Keratinocyte (primary cell): ENCODE results near the gene SQOR. TPM values are rescaled to one million over a fixed set of nuclear protein-coding genes. Genes with fewer than 3 reads are reported as not detected.

ENCODE experiments used
- DNase-seq: peaks from one replicate; pipeline ENCODE4 v3.0.0-alpha.2; 2011; ENCODE audit warnings: low read depth, missing footprints, low spot score
- FAIRE-seq: peaks from 2 replicates; lab custom pipeline; 2011; peaks lifted over from hg19 to GRCh38; lab: Jason Lieb, UNC
- H2AFZ ChIP-seq: 2 replicates; pipeline ENCODE4 v1.6.0; 2012; ENCODE audit warnings: low read length, control low read depth, inconsistent platforms; ENCODE audit not compliant: control insufficient read depth
- H3K27ac ChIP-seq: 2 replicates; pipeline ENCODE4 v1.5.1; 2011; ENCODE audit warnings: low read length; ENCODE audit not compliant: control insufficient read depth, insufficient read depth
- H3K27me3 ChIP-seq: 3 replicates; pipeline ENCODE4 v1.6.0; 2011; ENCODE audit warnings: low read length; ENCODE audit not compliant: control insufficient read depth, insufficient read depth; ENCODE audit errors: extremely low read depth
- H3K36me3 ChIP-seq, 2 experiments: 2 replicates in 1 of 2; 3 replicates in 1 of 2; pipeline ENCODE4 v1.5.1; 2011; ENCODE audit warnings: low read length in 2 of 2, mild to moderate bottlenecking in 1 of 2; ENCODE audit not compliant: control insufficient read depth in 2 of 2, insufficient read depth in 2 of 2; ENCODE audit errors: extremely low read depth in 1 of 2
- H3K4me1 ChIP-seq: 3 replicates; pipeline ENCODE4 v1.5.1; 2011; ENCODE audit warnings: low read length; ENCODE audit not compliant: control insufficient read depth, insufficient read depth; ENCODE audit errors: extremely low read depth
- H3K4me2 ChIP-seq: 3 replicates; pipeline ENCODE4 v1.6.0; 2011; ENCODE audit warnings: low read depth, low read length; ENCODE audit not compliant: control insufficient read depth, insufficient read depth; ENCODE audit errors: extremely low read depth
- H3K4me3 ChIP-seq, 3 experiments: fragments of 200-600 bp in 1 of 3; sonication (generic) in 1 of 3; 2 replicates in 2 of 3; 3 replicates in 1 of 3; pipeline ENCODE4 v1.5.1; 2011 to 2016; ENCODE audit warnings: low read length in 3 of 3, mild to moderate bottlenecking in 3 of 3, control low read depth in 2 of 3, inconsistent platforms in 1 of 3, low read depth in 1 of 3, mixed read lengths in 1 of 3, mixed run types in 1 of 3, moderate library complexity in 1 of 3; ENCODE audit not compliant: control insufficient read depth in 2 of 3, insufficient read depth in 2 of 3; ENCODE audit errors: extremely low read depth in 1 of 3
- H3K79me2 ChIP-seq: 2 replicates; pipeline ENCODE4 v1.6.0; 2012; ENCODE audit warnings: low read length; ENCODE audit not compliant: control insufficient read depth, insufficient read depth
- H3K9ac ChIP-seq: 3 replicates; pipeline ENCODE4 v1.6.0; 2011; ENCODE audit warnings: low read length; ENCODE audit not compliant: control insufficient read depth, insufficient read depth; ENCODE audit errors: extremely low read depth
- H3K9me1 ChIP-seq: 3 replicates; pipeline ENCODE4 v1.6.0; 2011; ENCODE audit warnings: low read length; ENCODE audit not compliant: control insufficient read depth, insufficient read depth; ENCODE audit errors: extremely low read depth
- H3K9me3 ChIP-seq: 2 replicates; pipeline ENCODE4 v1.5.1; 2012; ENCODE audit warnings: low read depth, low read length; ENCODE audit not compliant: control insufficient read depth
- H4K20me1 ChIP-seq: 3 replicates; pipeline ENCODE4 v1.6.0; 2011; ENCODE audit warnings: low read length; ENCODE audit not compliant: control insufficient read depth, insufficient read depth; ENCODE audit errors: extremely low read depth
- EZH2 ChIP-seq: IDR thresholded peaks from one replicate; pipeline ENCODE4 v1.6.1; 2012; ENCODE audit warnings: inconsistent platforms, mild to moderate bottlenecking, low read length, moderate library complexity
- dilution Hi-C: fragments of 300-500 bp; cut with MboI; formaldehyde crosslinking; loops from one replicate; pipeline ENCODE4 v1.7.0; 2020; ENCODE audit warnings: low sequenced_read_pairs; ENCODE audit not compliant: extremely low pct_ligation_motif_present
- polyA plus RNA-seq, 5 experiments: library from polyadenylated mRNA; depleted of rRNA in 3 of 5; stranded (reverse) in 3 of 5; stranded (forward) in 1 of 5; unstranded in 1 of 5; fragments of >200 nt; gene quantifications; 1 replicate in 1 of 5; 2 replicates in 3 of 5; 3 replicates in 1 of 5; pipeline versions ENCODE4 v1.2.1 to v1.2.3, GENCODE V29; 2011 to 2012; ENCODE audit warnings: missing spikeins in 2 of 5, low read depth in 1 of 5, low replicate concordance in 1 of 5
- TF ChIP-seq, protein P1 (sequence below), 3 experiments: IDR thresholded peaks in 1 of 3; conservative IDR thresholded peaks in 1 of 3; optimal IDR thresholded peaks in 1 of 3; 2 replicates in 2 of 3; 3 replicates in 1 of 3; pipeline versions ENCODE3 to v1.5.1; 2011; ENCODE audit warnings: low read length in 3 of 3, mild to moderate bottlenecking in 3 of 3, moderate library complexity in 2 of 3, control low read depth in 1 of 3, inconsistent platforms in 1 of 3; ENCODE audit not compliant: insufficient read depth in 2 of 3; ENCODE audit errors: extremely low read depth in 1 of 3

SQOR gene
- polyA plus RNA-seq, 1 donor (not counting 4 experiments of a cell fraction or from before 2014, with no cell fraction given): 140 TPM

DNA sequence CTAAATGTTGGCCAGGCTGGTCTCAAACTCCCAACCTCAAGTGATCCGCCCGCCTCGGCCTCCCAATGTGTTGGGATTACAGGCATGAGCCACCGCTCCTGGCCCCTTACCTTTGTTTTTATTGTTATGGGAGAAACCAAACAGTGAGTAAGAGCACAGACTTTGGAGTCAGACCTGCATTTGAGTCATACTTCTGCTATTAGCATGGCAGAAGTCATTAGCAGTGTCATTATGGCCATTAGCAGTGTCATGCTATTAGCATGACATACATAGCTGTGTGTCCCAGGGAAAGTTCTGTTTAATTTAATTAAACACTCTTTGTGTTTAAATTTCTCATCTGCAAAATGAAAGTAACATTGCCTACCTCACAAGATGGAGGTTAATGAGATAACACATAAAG lies 54.8 kb downstream of the SQOR start:
- no peak overlapping the region for H3K9ac ChIP-seq
- no peak overlapping the region for H3K27ac ChIP-seq
- H3K4me1 ChIP-seq: no peaks in the 10 kb centered on the region
- no peaks in the 10 kb centered on the region for H4K20me1 ChIP-seq
- no peak for TF ChIP-seq EZH2
- TF ChIP-seq, protein P1, sequence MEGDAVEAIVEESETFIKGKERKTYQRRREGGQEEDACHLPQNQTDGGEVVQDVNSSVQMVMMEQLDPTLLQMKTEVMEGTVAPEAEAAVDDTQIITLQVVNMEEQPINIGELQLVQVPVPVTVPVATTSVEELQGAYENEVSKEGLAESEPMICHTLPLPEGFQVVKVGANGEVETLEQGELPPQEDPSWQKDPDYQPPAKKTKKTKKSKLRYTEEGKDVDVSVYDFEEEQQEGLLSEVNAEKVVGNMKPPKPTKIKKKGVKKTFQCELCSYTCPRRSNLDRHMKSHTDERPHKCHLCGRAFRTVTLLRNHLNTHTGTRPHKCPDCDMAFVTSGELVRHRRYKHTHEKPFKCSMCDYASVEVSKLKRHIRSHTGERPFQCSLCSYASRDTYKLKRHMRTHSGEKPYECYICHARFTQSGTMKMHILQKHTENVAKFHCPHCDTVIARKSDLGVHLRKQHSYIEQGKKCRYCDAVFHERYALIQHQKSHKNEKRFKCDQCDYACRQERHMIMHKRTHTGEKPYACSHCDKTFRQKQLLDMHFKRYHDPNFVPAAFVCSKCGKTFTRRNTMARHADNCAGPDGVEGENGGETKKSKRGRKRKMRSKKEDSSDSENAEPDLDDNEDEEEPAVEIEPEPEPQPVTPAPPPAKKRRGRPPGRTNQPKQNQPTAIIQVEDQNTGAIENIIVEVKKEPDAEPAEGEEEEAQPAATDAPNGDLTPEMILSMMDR (optimal IDR thresholded peaks at IDR 0.05 in 1 of 3, IDR thresholded peaks at IDR 0.05 in 1 of 3, conservative IDR thresholded peaks at IDR 0.05 in 1 of 3; ENCODE audit: extremely low read depth in 1 of 3, insufficient read depth in 2 of 3, low read length in 3 of 3): no peak
- H3K9me1 ChIP-seq: no peaks in the 10 kb centered on the region
- no peak overlapping the region for H3K4me2 ChIP-seq
- dilution Hi-C loops: no loop called here
- H3K36me3 ChIP-seq: peaks cover 0 to 29% of the 10 kb centered on the region in 2 experiments
- no peak overlapping the region for H2AFZ ChIP-seq
- H3K27me3 ChIP-seq: no peaks in the 10 kb centered on the region
- FAIRE-seq (no peak), DNase-seq (no peak)
- H3K79me2 ChIP-seq: no peaks in the 10 kb centered on the region
- H3K9me3 ChIP-seq: no peaks in the 10 kb centered on the region
- H3K4me3 ChIP-seq: no peak overlapping the region

DNA sequence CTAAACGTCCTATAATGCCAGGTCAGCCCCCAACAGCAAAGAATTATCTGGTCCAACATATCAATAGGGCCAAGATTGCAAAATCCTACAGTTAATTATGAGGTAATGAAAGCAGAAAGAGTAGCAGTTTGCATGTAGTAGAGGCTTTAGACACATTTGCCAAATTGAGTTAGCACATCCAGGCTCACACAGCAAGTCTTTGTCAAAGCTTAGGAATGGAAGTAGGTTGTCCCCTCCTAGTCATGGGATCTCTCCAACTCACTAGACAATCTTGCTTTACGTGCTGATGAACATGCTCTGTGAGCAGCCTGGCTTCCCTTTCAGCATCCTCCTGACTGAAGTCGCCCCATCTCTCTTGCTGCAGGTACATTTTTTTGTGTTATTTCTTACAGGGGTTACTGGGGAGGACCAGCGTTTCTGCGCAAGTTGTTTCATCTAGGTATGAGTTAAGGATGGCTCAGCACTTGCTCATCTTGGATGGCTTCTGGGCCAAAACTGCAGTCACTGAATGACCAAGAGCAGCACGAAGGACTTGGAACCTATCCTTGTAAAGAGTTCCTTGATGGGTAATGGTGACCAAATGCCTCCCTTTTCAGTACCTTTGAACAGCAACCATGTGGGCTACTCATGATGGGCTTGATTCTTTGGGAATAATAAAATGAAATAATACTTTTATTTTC lies 55.9 kb downstream of the SQOR start:
- no peak overlapping the region for H3K4me2 ChIP-seq
- H3K4me3 ChIP-seq: no peak overlapping the region
- H3K4me1 ChIP-seq: no peaks in the 10 kb centered on the region
- H3K9me1 ChIP-seq: no peaks in the 10 kb centered on the region
- no peaks in the 10 kb centered on the region for H3K27me3 ChIP-seq
- H3K9me3 ChIP-seq: no peaks in the 10 kb centered on the region
- DNase-seq (no peak), FAIRE-seq (no peak)
- TF ChIP-seq, protein P1 (optimal IDR thresholded peaks at IDR 0.05 in 1 of 3, IDR thresholded peaks at IDR 0.05 in 1 of 3, conservative IDR thresholded peaks at IDR 0.05 in 1 of 3; ENCODE audit: extremely low read depth in 1 of 3, insufficient read depth in 2 of 3, low read length in 3 of 3): no peak
- TF ChIP-seq EZH2: no peak
- dilution Hi-C loops: no loop called here
- no peak overlapping the region for H2AFZ ChIP-seq
- no peaks in the 10 kb centered on the region for H4K20me1 ChIP-seq
- no peak overlapping the region for H3K9ac ChIP-seq
- H3K36me3 ChIP-seq: peaks cover 0 to 32% of the 10 kb centered on the region in 2 experiments
- no peak overlapping the region for H3K27ac ChIP-seq
- H3K79me2 ChIP-seq: no peaks in the 10 kb centered on the region
